Astrocyte of the spinal cord (primary cell): Measurements from ENCODE around the gene SWI5.

ENCODE experiments used
- DNase-seq: peaks from one replicate; pipeline ENCODE4 v3.0.0; 2011; ENCODE audit warnings: low read depth, low spot score
- H3K4me3 ChIP-seq: 2 replicates; pipeline ENCODE4 v1.5.1; 2011; ENCODE audit warnings: low read depth, mild to moderate bottlenecking, low read length, moderate library complexity
- CTCF ChIP-seq: IDR thresholded peaks from 2 replicates; pipeline ENCODE4 v1.5.1; 2012; ENCODE audit warnings: low read depth, mild to moderate bottlenecking, low read length, inconsistent platforms
- in situ Hi-C: cut with HindIII; loops from 2 replicates; pipeline ENCODE4 v1.10.0; 2017; ENCODE audit warnings: low sequenced_read_pairs

SWI5 gene

GRCh38 chr9:128304971-128305288 lies 28.9 kb downstream of the SWI5 start:
- in situ Hi-C loops: no loop called here
- TF ChIP-seq CTCF: no peak
- no peak for DNase-seq
- H3K4me3 ChIP-seq: no peak overlapping the region

GRCh38 chr9:128309551-128309950 lies 33.5 kb downstream of the SWI5 start:
- no peak overlapping the region for H3K4me3 ChIP-seq
- TF ChIP-seq CTCF: no peak
- no peak for DNase-seq
- in situ Hi-C loops: no loop called here

DNA sequence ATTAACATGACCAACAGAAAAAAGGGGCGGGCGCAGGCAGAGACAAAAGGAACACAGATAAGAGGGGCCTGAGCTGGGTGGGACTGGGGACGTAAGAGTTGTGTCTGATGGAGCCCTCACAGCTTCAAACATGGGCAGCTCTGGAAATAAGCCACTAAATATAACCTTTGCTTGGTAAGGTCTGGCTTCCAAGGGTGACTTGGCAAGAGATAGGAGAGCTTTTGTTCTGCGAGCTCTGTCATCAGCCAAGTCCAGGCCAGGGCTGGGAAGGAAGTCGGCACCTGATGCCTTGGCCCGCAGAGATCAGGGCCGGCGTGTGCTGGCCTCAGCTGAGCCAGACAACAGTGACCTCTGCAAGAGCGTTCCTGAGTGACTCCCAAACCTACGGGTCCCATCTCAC lies 34.4 kb downstream of the SWI5 start:
- no peak for DNase-seq
- no peak overlapping the region for H3K4me3 ChIP-seq
- TF ChIP-seq CTCF: no peak
- in situ Hi-C loops: no loop called here

- H3K4me3 ChIP-seq: no peak overlapping the region
- no peak for TF ChIP-seq CTCF
- DNase-seq: no peak
- in situ Hi-C loops: no loop called here
Measured at GRCh38 chr9:128314697-128315096, 38.6 kb downstream of the SWI5 start.

- DNase-seq: no peak
- H3K4me3 ChIP-seq: no peak overlapping the region
- no peak for TF ChIP-seq CTCF
- in situ Hi-C loops: no loop called here
Measured at GRCh38 chr9:128316421-128316820, 40.3 kb downstream of the SWI5 start.

GRCh38 chr9:128317629-128318028 lies 41.6 kb downstream of the SWI5 start:
- no peak for DNase-seq
- no peak overlapping the region for H3K4me3 ChIP-seq
- in situ Hi-C loops: no loop called here

More at GRCh38 chr9:128317629-128318028, 41.6 kb downstream of the SWI5 start:
- TF ChIP-seq CTCF: no peak
